GM18858 (cell line): ENCODE measurements around the gene ERRFI1.
A peak's percentile ranks its signal among the peaks of the same experiment; 100 is the strongest.
"Not testable (repeated sequence)": the region's sequence is repeated elsewhere in the genome, so short reads cannot be mapped to it uniquely, and the experiment has no call there.

Experiments
- ATAC-seq: cut with Tn5 transposase; IDR thresholded peaks from one replicate; pipeline ENCODE4 v1.9.1; 2021; ENCODE audit not compliant: unreplicated experiment

ERRFI1 gene

GRCh38 chr1:7975212-7975865 is 50.8 kb downstream of the ERRFI1 start:
- no peak for ATAC-seq

- no peak for ATAC-seq
These were observed 53.0 kb downstream of the ERRFI1 start for GRCh38 chr1:7973086-7973485.

GRCh38 chr1:7972285-7972684 is 53.8 kb downstream of the ERRFI1 start:
- no peak for ATAC-seq

GRCh38 chr1:7971024-7971423 is 55.1 kb downstream of the ERRFI1 start:
- no peak for ATAC-seq

GRCh38 chr1:7970246-7970645 is 55.9 kb downstream of the ERRFI1 start:
- ATAC-seq = no peak

GRCh38 chr1:7967651-7968050 is 58.5 kb downstream of the ERRFI1 start:
- no peak for ATAC-seq

- ATAC-seq = no peak
These were observed 58.9 kb downstream of the ERRFI1 start for GRCh38 chr1:7967196-7967595.

- no peak for ATAC-seq
These were observed 61.6 kb downstream of the ERRFI1 start for GRCh38 chr1:7964476-7964875.

- ATAC-seq = not testable (repeated sequence)
These were observed 62.3 kb downstream of the ERRFI1 start for GRCh38 chr1:7963841-7964240.

- not testable (repeated sequence) for ATAC-seq
These were observed 62.8 kb downstream of the ERRFI1 start for GRCh38 chr1:7963378-7963730.

GRCh38 chr1:7962636-7963377 is 63.3 kb downstream of the ERRFI1 start:
- no peak for ATAC-seq

GRCh38 chr1:7962014-7962335 is 64.1 kb downstream of the ERRFI1 start:
- peak; percentile 23 for ATAC-seq
